Spinal cord (tissue), 10 donors: ENCODE data around the gene CERS3. TPM values are rescaled to one million over a fixed set of nuclear protein-coding genes. Genes with fewer than 3 reads are reported as not detected.
A peak's percentile ranks its signal among the peaks of the same experiment; 100 is the strongest.

Experiments
- DNase-seq, 6 donors: peaks; one replicate each; pipeline versions ENCODE4 v3.0.0 to v3.0.0-alpha.2; 2013 to 2015; ENCODE audit warnings: low spot score in 6 of 6, low read depth in 4 of 6
- H3K27ac ChIP-seq: one replicate; pipeline ENCODE4 v1.5.1; 2013; ENCODE audit warnings: low read depth, low read length, control low read depth
- H3K27me3 ChIP-seq: one replicate; pipeline ENCODE4 v1.6.1; 2013; ENCODE audit warnings: low read length; ENCODE audit not compliant: control insufficient read depth, insufficient read depth
- H3K36me3 ChIP-seq: one replicate; pipeline ENCODE4 v1.6.1; 2013; ENCODE audit warnings: low read length; ENCODE audit not compliant: control insufficient read depth, insufficient read depth
- H3K4me1 ChIP-seq: one replicate; pipeline ENCODE4 v1.6.1; 2013; ENCODE audit warnings: low read length; ENCODE audit not compliant: control insufficient read depth, insufficient read depth
- H3K4me3 ChIP-seq: one replicate; pipeline ENCODE4 v1.5.1; 2013; ENCODE audit warnings: low read depth, low read length, control low read depth
- H3K9me3 ChIP-seq: one replicate; pipeline ENCODE4 v1.6.1; 2013; ENCODE audit warnings: low read length; ENCODE audit not compliant: control insufficient read depth, insufficient read depth
- WGBS: methylation state at CpG from one replicate; pipeline ENCODE4 v1.1.5; 2013; ENCODE audit warnings: missing lambda C conversion rate; ENCODE audit not compliant: insufficient coverage; 5-methylcytosine and 5-hydroxymethylcytosine counted together
- polyA plus RNA-seq, 2 donors: library from polyadenylated mRNA; unstranded; fragments of 120-200 nt; gene quantifications; one replicate each; pipeline ENCODE4 v1.2.1, GENCODE V29; 2013; ENCODE audit not compliant: insufficient read length in 2 of 2
- small RNA-seq: library from RNA; depleted of rRNA; stranded (forward); fragments of <200 nt; gene quantifications from one replicate; pipeline ENCODE3, GENCODE V24; 2014; ENCODE audit warnings: low replicate concordance
- total RNA-seq, 2 donors: library from RNA; depleted of rRNA in 1 of 2; stranded (reverse); fragments of 120-200 nt in 1 of 2; fragments of >200 nt in 1 of 2; gene quantifications; one replicate each; pipeline versions ENCODE4 v1.2.3 to v1.2.4, GENCODE V29; 2013 to 2014
- donor health status: healthy.

CERS3 gene
- total and polyA plus RNA-seq, 4 donors, result 0.20 to 1.1 (median 0.42) TPM

DNA sequence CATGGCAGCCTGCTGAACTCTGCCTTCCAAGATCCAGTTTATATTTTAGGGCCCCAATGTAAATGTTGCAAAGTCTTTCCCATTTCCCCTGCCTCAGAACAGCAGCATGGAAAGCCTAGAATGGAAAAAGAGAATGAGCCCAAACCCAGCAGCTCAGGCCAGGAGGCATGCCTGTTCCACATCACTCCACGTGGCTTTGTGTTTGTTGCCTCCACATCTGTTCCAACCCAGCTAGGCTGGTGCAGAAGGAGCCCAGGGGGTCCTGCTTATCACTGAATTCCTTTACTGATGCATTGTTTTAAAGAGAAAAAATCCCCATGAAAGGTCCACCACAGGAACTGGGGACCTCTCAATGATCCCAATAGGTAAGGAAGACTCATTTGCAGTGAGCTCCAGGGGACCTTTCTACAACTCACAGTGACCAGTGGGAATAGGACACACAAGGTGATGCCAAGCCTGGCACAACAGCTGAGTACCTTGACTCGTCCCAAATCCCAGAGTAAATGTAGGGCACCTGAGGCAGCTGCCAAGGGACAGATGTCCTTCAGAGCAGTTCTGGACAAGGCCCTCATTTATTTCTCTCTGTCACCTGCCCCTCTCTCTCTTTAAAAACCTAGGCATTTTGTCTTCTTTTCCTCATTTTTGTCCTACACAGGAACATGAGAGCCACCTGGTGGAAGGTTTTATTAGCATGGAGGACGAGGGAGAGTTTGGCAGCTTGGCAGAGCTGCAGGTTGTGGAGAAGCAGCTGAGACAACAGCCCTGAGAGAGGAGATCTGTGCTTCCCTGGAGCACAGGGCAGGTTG, 145.2 kb downstream of the CERS3 start:
- H3K27me3 ChIP-seq, result no peaks in the 10 kb centered on the region
- H3K27ac ChIP-seq, result no peak overlapping the region
- H3K4me1 ChIP-seq, result no peaks in the 10 kb centered on the region
- no peaks in the 10 kb centered on the region for H3K36me3 ChIP-seq
- WGBS, result 12% methylated on average over 3 of the region's 3 CpGs
- H3K9me3 ChIP-seq, result peaks cover 12% of the 10 kb centered on the region
- H3K4me3 ChIP-seq, result no peak overlapping the region
- DNase-seq, result peak in 4 of 6 donors; percentile 3 to 47 (median 12)

GRCh38 chr15:100373942-100374341, 154.8 kb downstream of the CERS3 start:
- Histone ChIP-seq H3K4me1 (peaks cover 5% of the 10 kb centered on the region), H3K27me3 (peaks cover 25% of the 10 kb centered on the region), H3K36me3 (no peaks in the 10 kb centered on the region), H3K27ac (no peak overlapping the region), H3K9me3 (no peaks in the 10 kb centered on the region), H3K4me3 (no peak overlapping the region)
- DNase-seq, result no peak
- 43% methylated on average over 3 of the region's 8 CpGs for WGBS

DNA sequence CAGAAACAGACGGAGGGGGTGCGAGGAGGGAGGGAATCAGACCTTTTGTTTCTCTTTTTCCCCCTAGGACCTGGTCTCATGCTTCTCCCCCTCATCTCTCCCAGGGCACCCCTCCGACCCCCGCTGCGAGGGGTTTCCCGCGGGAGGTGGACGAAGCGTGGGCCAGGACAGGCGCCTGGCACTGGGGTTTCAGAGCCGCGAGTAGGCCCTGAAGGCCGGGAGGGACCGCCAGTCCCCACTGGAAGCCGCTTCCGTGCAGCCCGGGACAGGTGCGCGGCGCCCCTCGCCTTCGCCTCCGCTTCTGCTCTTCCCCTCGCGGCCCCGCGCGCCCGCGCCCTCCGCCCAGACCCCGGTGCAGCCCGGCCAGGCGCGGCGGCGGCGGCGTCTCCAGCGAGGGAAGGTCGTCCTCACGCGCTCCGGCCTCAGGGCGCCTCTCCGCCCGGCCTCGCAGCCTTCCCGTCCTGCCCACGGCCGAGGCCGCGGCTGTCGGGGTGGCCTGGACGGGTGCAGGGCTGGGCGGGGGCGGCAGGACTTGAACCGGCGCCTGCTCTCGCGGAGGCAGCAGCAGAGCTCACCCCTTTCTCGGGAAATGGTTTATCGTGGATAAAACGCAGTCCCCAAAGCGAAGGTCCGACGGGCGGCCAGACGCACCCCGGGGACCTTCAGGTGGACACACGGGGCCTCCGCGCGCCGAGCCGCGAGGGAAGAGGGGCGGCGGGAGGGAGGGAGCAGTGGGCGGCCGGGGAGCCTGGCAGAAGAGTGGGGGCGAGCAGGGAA, 155.4 kb downstream of the CERS3 start:
- DNase-seq, result peak in 1 of 6 donors; percentile 28
- peaks cover 25% of the 10 kb centered on the region for H3K27me3 ChIP-seq
- 1% methylated on average over 75 of the region's 82 CpGs for WGBS
- H3K4me3 ChIP-seq, result no peak overlapping the region
- no peaks in the 10 kb centered on the region for H3K9me3 ChIP-seq
- H3K4me1 ChIP-seq, result peaks cover 5% of the 10 kb centered on the region
- H3K27ac ChIP-seq, result no peak overlapping the region
- H3K36me3 ChIP-seq, result no peaks in the 10 kb centered on the region

- H3K4me3 ChIP-seq, result no peak overlapping the region
- H3K27ac ChIP-seq, result no peak overlapping the region
- H3K4me1 ChIP-seq, result peaks cover 5% of the 10 kb centered on the region
- WGBS, result 24% methylated on average over 9 of the region's 9 CpGs
- H3K36me3 ChIP-seq, result no peaks in the 10 kb centered on the region
- peaks cover 25% of the 10 kb centered on the region for H3K27me3 ChIP-seq
- peak in 1 of 6 donors; percentile 60 for DNase-seq
- no peaks in the 10 kb centered on the region for H3K9me3 ChIP-seq
These were observed 156.0 kb downstream of the CERS3 start for GRCh38 chr15:100372739-100373119.

DNA sequence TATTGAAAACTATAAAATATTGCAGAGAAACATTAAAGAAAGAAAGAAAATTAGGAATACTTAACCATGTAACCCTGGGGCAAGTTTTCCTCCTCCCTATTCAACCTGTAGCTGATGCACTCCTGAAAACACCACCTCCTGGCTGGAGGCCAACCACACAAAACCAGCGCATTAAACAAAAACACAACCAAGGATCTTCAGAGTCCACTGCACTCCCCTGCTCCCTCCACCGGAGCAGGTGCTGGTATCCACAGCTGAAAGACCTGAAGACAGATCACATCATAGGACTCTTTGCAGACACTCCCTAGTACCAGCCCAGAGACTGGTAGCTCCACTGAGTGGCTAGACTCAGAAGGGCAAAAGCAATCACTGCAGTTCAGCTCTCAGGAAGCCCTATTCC, 173.4 kb downstream of the CERS3 start:
- Histone ChIP-seq H3K9me3 (no peaks in the 10 kb centered on the region), H3K4me1 (peaks cover 2% of the 10 kb centered on the region), H3K4me3 (no peak overlapping the region), H3K27me3 (no peaks in the 10 kb centered on the region), H3K27ac (no peak overlapping the region), H3K36me3 (no peaks in the 10 kb centered on the region)
- 80% methylated on average over 1 of the region's 2 CpGs for WGBS
- no peak for DNase-seq

- no peaks in the 10 kb centered on the region for H3K36me3 ChIP-seq
- DNase-seq, result no peak
- H3K27me3 ChIP-seq, result no peaks in the 10 kb centered on the region
- no peak overlapping the region for H3K4me3 ChIP-seq
- no peak overlapping the region for H3K27ac ChIP-seq
- no peaks in the 10 kb centered on the region for H3K9me3 ChIP-seq
- H3K4me1 ChIP-seq, result peaks cover 15% of the 10 kb centered on the region
- WGBS, result no CpG with 5 or more reads among the region's 3 CpGs
These were observed 175.3 kb downstream of the CERS3 start for GRCh38 chr15:100353449-100353848.

- 30% methylated on average over 11 of the region's 19 CpGs for WGBS
- DNase-seq, result peak in 1 of 6 donors; percentile 55
- H3K9me3 ChIP-seq, result no peaks in the 10 kb centered on the region
- H3K36me3 ChIP-seq, result no peaks in the 10 kb centered on the region
- peak overlapping the region; percentile 83 for H3K4me3 ChIP-seq
- H3K27me3 ChIP-seq, result no peaks in the 10 kb centered on the region
- peak overlapping the region; percentile 57 for H3K27ac ChIP-seq
- peaks cover 15% of the 10 kb centered on the region for H3K4me1 ChIP-seq
These were observed 178.1 kb downstream of the CERS3 start for GRCh38 chr15:100350434-100351226.

Small RNA genes within 50 kb of the gene (small RNA-seq; reads per million reads assigned to genes)
- not detected for gene RNU6-181P
- not detected for gene RNU6-322P

Other genes with a start within 250 kb of the CERS3 start
- gene ADAMTS17, start 187.0 kb downstream of the CERS3 start, total RNA-seq, result 10 to 100 TPM; 19.7 to 20.6 TPM
- gene ADAMTS17, start 187.0 kb downstream of the CERS3 start, polyA plus RNA-seq, result 10 to 100 TPM; 10.5 to 16.1 TPM
- 10 to 100 TPM; 29.6 to 34.0 TPM for gene LINS1, start 73.2 kb upstream of the CERS3 start, total RNA-seq
- gene LINS1, start 73.2 kb upstream of the CERS3 start, polyA plus RNA-seq, result 10 to 100 TPM; 17.2 to 19.5 TPM
- gene ASB7, start 73.6 kb upstream of the CERS3 start, total RNA-seq, result 10 to 100 TPM; 13.8 TPM
- 1 to 10 TPM; 7.7 to 10.0 TPM for gene ASB7, start 73.6 kb upstream of the CERS3 start, polyA plus RNA-seq